ENCODE measurements around the gene SV2C.
"Not testable (repeated sequence)": the region's sequence is repeated elsewhere in the genome, so short reads cannot be mapped to it uniquely, and the experiment has no call there.

Gene SV2C

GRCh38 chr5:76363352-76364225 lies 280.4 kb downstream of the SV2C start:
- no peak for DNase-seq

DNA sequence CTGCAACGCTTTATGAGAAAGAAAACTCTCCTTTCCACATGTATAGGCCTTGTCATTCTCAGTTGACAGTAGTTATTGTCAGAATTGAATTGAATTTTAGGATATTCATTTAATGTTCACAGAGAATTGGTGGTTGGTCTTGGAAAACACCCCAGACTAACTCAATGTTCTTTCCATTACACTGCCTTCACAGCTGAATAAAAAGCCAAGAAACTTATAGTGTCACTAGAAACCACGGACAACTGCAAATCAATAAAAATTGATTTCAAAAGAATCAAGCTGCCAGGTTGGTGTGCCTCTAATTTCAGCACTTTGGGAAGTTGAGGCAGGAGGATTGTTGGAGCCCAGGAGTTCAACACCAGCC lies 281.0 kb downstream of the SV2C start:
- DNase-seq, result no peak

GRCh38 chr5:76365561-76365960 lies 282.4 kb downstream of the SV2C start:
- no peak for DNase-seq

- no peak for DNase-seq
Observed at GRCh38 chr5:76366596-76366995, 283.4 kb downstream of the SV2C start.

- DNase-seq, result no peak
Observed at GRCh38 chr5:76367623-76368371, 284.6 kb downstream of the SV2C start.

GRCh38 chr5:76368941-76369340 lies 285.8 kb downstream of the SV2C start:
- DNase-seq, result no peak

GRCh38 chr5:76369668-76370067 lies 286.5 kb downstream of the SV2C start:
- not testable (repeated sequence) for DNase-seq

DNA sequence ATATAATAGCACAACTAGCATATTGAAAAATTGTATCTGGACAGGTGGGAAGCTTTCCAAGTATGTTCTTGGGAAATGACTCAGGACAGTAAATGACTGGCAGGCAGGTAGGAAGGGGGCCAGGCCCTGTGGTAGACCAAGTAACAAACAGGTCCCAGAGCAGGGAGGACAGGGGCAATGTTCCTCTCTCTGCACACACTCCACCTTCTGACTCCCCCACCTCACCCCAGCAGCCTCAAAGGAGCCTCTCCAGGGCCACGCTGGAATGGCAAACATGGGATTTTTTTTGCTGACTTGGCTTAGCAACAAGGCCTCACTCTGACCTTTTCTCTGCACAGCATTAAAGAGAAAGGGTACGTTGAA lies 288.8 kb downstream of the SV2C start:
- DNase-seq, result no peak

- DNase-seq, result no peak
Observed at GRCh38 chr5:76372323-76373054, 289.3 kb downstream of the SV2C start.

GRCh38 chr5:76376148-76376865 lies 293.1 kb downstream of the SV2C start:
- DNase-seq, result no peak

DNA sequence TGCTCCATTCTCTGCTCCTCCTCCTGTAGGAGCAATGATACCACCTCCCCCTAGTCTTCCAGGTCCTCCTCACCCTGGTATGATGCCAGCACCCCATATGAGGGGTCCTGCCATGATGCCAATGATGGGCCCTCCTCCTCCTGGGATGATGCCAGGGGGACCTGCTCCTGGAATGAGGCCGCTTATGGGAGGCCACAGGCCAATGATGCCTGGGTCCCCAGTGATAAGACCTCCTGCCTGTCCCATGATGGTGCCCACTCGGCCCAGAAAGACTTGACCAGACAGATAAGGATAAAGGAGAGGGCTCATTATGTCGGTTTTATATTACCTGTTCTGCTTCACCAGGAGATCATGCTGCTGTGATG lies 293.7 kb downstream of the SV2C start:
- no peak for DNase-seq

DNA sequence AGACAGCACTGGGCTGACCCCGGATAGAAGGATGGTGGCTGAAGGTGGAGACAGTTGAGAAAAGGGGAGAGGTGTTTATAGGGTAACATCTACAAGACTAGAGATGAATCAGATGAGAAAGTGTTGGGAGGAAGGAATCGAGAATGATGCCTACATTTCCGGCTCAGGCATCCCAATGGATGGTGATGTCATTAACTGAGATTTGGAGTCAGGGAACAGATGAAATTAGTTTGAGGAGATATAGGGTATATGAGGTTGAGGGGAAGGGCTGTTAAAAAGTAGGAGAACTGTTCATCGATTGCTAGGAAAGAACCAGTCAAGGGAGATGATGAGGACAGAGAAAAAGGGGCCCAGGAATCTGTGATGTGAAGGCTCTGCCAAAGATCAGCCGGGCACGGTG lies 295.2 kb downstream of the SV2C start:
- no peak for DNase-seq

- DNase-seq, result no peak
Observed at GRCh38 chr5:76379316-76379715, 296.1 kb downstream of the SV2C start.

DNA sequence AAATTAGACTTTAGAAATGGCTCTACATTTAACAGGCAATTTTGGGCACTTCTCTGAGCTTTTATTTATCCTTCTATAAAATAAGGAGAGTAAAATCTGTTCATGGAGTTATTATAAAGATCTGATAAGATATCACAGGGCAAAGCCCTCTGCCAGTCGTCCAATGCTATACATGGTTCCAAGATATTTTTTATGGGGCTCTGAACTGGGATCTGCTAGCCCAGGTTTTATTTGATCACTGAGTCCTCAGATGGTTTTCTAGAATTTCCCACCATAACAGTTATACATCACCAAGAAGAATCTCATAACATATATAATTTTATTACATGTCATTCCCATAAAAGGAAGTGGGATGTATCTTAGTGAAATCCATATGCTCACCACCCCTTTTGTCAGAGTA lies 296.7 kb downstream of the SV2C start:
- no peak for DNase-seq

GRCh38 chr5:76380346-76381066 lies 297.3 kb downstream of the SV2C start:
- DNase-seq, result no peak

DNA sequence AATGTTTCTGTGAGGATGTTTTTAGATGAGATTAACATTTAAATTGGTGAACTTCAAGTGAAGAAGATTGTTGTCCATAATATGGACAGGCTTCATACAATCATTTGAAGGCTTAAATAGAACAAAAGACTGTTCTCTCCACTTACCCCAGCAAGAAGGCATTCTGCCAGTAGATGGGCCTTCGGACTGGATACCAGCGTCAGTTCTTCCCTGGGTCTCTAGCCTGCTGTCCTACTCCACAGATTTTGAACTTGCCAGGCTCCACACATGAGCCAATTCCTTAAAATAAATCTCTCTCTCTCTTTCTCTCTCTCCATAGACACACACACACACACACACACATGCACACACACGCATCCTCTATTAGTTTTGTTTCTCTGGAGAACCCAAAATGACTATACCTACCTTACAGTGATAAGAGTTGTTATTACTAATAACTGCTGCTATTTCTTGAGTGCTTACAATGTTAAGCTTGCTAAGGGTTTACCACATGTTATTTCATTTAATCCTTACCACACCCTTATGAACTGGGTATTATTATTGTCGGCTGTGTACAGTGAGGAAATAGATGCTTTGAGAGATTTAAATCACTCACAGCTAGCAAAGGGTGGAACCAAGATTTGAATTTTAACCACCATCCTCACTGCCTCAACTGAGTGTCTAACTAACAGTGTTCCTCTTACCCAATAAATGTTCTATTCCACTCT lies 300.1 kb downstream of the SV2C start:
- DNase-seq, result no peak

DNA sequence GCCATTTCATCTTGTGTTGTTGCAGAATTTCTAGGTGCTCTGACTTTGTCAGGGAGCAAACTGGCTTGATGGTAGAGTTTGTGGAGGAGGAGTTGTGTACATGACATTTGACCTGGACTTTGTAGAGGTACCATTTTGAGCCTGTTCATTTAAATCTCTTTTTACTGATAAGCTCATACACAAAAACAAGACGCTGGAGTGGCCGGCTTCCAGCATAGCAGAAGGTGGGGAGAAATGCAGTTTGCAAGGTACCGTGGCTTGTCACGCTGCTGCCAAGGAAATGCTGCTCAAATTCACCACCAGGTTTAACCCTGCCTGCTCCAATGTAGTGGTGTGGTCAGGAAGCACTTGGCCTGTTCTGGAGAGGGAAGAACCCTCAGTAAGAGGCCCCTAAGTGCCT lies 301.0 kb downstream of the SV2C start:
- DNase-seq, result no peak

DNA sequence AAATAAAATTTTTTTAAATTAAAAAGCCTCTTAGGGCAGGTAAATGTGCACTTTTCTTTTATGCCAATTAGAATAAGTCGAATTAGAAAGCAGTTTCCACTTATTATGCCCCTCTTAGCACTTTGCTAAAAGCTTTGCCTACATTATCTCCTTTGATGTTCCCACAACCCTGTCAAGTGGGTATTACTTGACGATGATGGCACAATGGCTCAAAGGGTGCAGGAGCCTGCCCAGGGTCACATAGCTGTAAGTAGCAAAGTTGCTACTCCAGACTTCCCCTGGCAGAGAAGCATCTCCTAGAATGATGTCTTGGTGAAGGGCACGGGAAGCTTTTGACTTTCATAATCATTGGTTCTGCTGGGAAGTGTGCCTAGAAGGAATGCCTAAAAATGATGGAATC lies 301.5 kb downstream of the SV2C start:
- DNase-seq, result no peak

DNA sequence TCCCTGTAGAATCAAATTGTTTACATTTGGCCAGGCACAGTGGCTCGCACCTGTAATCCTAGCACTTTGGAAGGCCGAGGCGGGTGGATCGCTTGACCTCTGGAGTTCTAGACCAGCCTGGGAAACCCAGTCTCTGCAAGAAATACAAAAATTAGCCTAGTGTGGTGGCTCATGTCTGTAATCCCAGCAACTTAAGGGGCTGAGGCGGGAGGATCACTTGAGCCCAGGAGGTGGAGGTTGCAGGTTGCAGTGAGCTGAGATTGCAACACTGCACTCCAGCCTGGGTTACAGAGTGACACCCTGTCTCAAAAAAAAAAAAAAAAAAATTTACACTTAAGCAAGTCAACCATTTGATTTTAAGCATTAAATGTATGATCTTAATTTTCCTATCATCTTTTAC lies 302.4 kb downstream of the SV2C start:
- DNase-seq, result no peak

DNA sequence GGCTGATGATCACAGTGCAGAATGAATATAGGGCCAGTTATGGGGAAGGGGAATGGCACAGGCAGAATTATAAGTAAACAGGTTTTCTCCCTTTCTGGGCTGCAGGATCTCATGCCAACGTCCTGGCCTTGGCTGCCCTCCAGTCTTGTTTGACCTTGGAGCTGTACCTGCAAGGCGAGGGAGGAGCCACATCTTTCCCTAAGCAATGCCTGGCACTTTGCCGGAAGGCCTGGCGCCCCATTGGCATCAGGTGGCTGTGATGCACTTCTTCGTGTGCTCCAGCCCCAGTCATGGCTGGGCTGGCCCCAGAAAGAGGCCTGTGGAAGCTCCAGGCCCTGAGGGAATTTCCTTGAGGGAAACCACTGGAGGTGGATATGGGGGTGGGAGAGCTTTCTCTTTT lies 303.2 kb downstream of the SV2C start:
- no peak for DNase-seq

DNA sequence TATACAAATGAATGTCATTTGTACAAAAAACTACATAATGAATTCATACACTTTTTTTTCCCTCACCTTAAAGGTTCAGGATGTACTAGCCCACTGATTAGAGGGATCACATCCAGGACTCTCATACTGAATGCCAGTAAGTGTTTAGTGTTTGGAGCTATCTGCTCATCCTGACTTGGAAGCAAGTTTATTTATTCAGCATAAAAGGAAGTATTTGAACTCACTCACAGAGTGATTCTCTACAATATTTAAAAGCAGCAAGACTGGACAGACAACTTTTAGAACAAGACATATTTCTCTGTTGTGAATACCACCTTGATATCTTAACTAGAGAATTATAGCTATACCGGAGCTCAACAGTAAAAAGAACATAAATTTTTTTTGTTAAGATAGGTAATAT lies 305.1 kb downstream of the SV2C start:
- no peak for DNase-seq

Measured in NCI-H1417 treated with DMSO at 0.1 percent for 48 hours (cell line).